ENCODE results near the gene KIF13A. TPM values are rescaled to one million over a fixed set of nuclear protein-coding genes. Genes with fewer than 3 reads are reported as not detected.
"Not testable (repeated sequence)": the region's sequence is repeated elsewhere in the genome, so short reads cannot be mapped to it uniquely, and the experiment has no call there.

The KIF13A gene
- total RNA-seq, 1 experiment from 2014 or later, result 49.3 TPM

GRCh38 chr6:17976258-17976657, 11.2 kb downstream of the KIF13A start:
- in situ Hi-C loops (cut with HindIII; ENCODE audit: low pct_unique_long_range_greater_than_20kb, low sequenced_read_pairs); CTCF ChIA-PET; H3K9me3 ChIP-seq (ENCODE audit: control insufficient read depth, insufficient read depth, low read depth, low read length); H3K36me3 ChIP-seq (ENCODE audit: control insufficient read depth, insufficient read depth, low read length); ATAC-seq; POLR2A ChIA-PET; H3K27me3 ChIP-seq (ENCODE audit: control insufficient read depth, insufficient read depth, low read length); H3K4me3 ChIP-seq (ENCODE audit: low read depth in 2 of 2, low read length in 2 of 2); H3K27ac ChIP-seq (ENCODE audit: low read length); BruUV-seq (replicated peaks); intact Hi-C loops (cut with micrococcal nuclease; ENCODE audit: unreplicated experiment); DNase-seq (ENCODE audit: low read depth, low spot score): not testable (repeated sequence)
- peaks cover 14% of the 10 kb centered on the region for H3K4me1 ChIP-seq (ENCODE audit: control insufficient read depth, insufficient read depth, low read length)

- H3K27me3 ChIP-seq (ENCODE audit: control insufficient read depth, insufficient read depth, low read length), result no peaks in the 10 kb centered on the region
- in situ Hi-C loops (cut with HindIII; ENCODE audit: low pct_unique_long_range_greater_than_20kb, low sequenced_read_pairs) (no loop called here), intact Hi-C loops (cut with micrococcal nuclease; ENCODE audit: unreplicated experiment) (no loop called here)
- DNase-seq (ENCODE audit: low read depth, low spot score), result no peak
- no peak overlapping the region for H3K27ac ChIP-seq (ENCODE audit: low read length)
- no peak for ATAC-seq
- TF ChIP-seq POLR2AphosphoS5 (IDR thresholded peaks at IDR 0.05; ENCODE audit: low read depth, low read length), result no peak
- TF ChIP-seq REST (IDR thresholded peaks at IDR 0.05; ENCODE audit: insufficient read depth in 1 of 2, low read depth in 2 of 2, low read length in 1 of 2), result no peak
- TF ChIP-seq CTCF (IDR thresholded peaks at IDR 0.05), result no peak
- TF ChIP-seq SIN3A (IDR thresholded peaks at IDR 0.05; ENCODE audit: borderline replicate concordance, insufficient read depth, low read depth, low read length), result no peak
- TF ChIP-seq TCF7L2 (IDR thresholded peaks at IDR 0.05; ENCODE audit: low read depth, low read length), result no peak
- ChIA-PET POLR2A (interaction anchor here (0.6 kb wide), 1 partner anchor 42 kb away, joined by 4 read pairs; no protein-coding TSS in a partner anchor), CTCF (interaction anchor here (0.6 kb wide), 1 partner anchor 81 kb away, joined by 5 read pairs; no protein-coding TSS in a partner anchor)
- peaks cover 14% of the 10 kb centered on the region for H3K4me1 ChIP-seq (ENCODE audit: control insufficient read depth, insufficient read depth, low read length)
- H3K4me3 ChIP-seq (ENCODE audit: low read depth in 2 of 2, low read length in 2 of 2), result no peak overlapping the region
- H3K36me3 ChIP-seq (ENCODE audit: control insufficient read depth, insufficient read depth, low read length), result no peaks in the 10 kb centered on the region
- no TSS peak for BruUV-seq (replicated peaks)
- no peaks in the 10 kb centered on the region for H3K9me3 ChIP-seq (ENCODE audit: control insufficient read depth, insufficient read depth, low read depth, low read length)
Observed at GRCh38 chr6:17974570-17975368, 12.7 kb downstream of the KIF13A start.

- no TSS peak for BruUV-seq (replicated peaks)
- no peak overlapping the region for H3K4me3 ChIP-seq (ENCODE audit: low read depth in 2 of 2, low read length in 2 of 2)
- no peak for ATAC-seq
- no peak for TF ChIP-seq SIN3A (IDR thresholded peaks at IDR 0.05; ENCODE audit: borderline replicate concordance, insufficient read depth, low read depth, low read length)
- TF ChIP-seq TCF7L2 (IDR thresholded peaks at IDR 0.05; ENCODE audit: low read depth, low read length), result no peak
- no peak for DNase-seq (ENCODE audit: low read depth, low spot score)
- H3K27me3 ChIP-seq (ENCODE audit: control insufficient read depth, insufficient read depth, low read length), result no peaks in the 10 kb centered on the region
- in situ Hi-C loops (cut with HindIII; ENCODE audit: low pct_unique_long_range_greater_than_20kb, low sequenced_read_pairs), result no loop called here
- no peak overlapping the region for H3K27ac ChIP-seq (ENCODE audit: low read length)
- no peaks in the 10 kb centered on the region for H3K9me3 ChIP-seq (ENCODE audit: control insufficient read depth, insufficient read depth, low read depth, low read length)
- no peaks in the 10 kb centered on the region for H3K36me3 ChIP-seq (ENCODE audit: control insufficient read depth, insufficient read depth, low read length)
- CTCF ChIA-PET, result no interaction called here
- intact Hi-C loops (cut with micrococcal nuclease; ENCODE audit: unreplicated experiment), result no loop called here
- POLR2A ChIA-PET, result no interaction called here
- peaks cover 14% of the 10 kb centered on the region for H3K4me1 ChIP-seq (ENCODE audit: control insufficient read depth, insufficient read depth, low read length)
Observed at GRCh38 chr6:17972978-17973622, 14.3 kb downstream of the KIF13A start.

All from Panc1 (cell line).